GM19239 (cell line): ENCODE results near the gene ETV6.

Experiments
- DNase-seq: peaks from one replicate; pipeline ENCODE4 v3.0.0; 2011; ENCODE audit warnings: low spot score; ENCODE audit not compliant: insufficient read length
- FAIRE-seq: peaks from 2 replicates; lab custom pipeline; 2011; peaks lifted over from hg19 to GRCh38; lab: Jason Lieb, UNC

The ETV6 gene

GRCh38 chr12:11641522-11641921 lies 8.0 kb upstream of the ETV6 start:
- DNase-seq, result no peak
- FAIRE-seq, result no peak

GRCh38 chr12:11642785-11643184 lies 6.7 kb upstream of the ETV6 start:
- no peak for DNase-seq
- no peak for FAIRE-seq

DNA sequence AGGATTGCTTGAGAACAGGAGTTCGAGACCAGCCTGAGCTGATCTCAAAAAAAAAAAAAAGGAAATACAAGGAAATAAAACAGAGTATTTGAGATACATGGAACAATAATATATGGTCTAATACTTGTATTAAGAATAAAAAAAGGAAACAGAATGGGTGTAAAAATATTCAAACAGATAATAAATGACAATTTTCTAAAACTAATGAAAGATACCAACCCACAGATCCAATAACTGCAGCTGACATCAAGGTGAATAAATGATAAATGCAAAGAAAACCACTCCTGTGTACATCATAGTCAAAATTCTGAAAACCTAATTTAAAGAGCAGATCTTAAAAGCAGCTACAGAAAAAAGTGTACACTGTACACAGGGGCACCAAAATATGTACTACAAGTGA lies 4.1 kb upstream of the ETV6 start:
- DNase-seq, result no peak
- no peak for FAIRE-seq

- FAIRE-seq (peak; percentile 91), DNase-seq (peak; percentile 68)
Observed at GRCh38 chr12:11648514-11649412, 711 bp upstream of the ETV6 start.

GRCh38 chr12:11650286-11651281 lies 1.1 kb downstream of the ETV6 start:
- FAIRE-seq (peak; percentile 83), DNase-seq (no peak)

GRCh38 chr12:11651381-11651780 lies 1.9 kb downstream of the ETV6 start:
- DNase-seq, result no peak
- no peak for FAIRE-seq

- FAIRE-seq (peak; percentile 76), DNase-seq (no peak)
Observed at GRCh38 chr12:11651785-11652184, 2.3 kb downstream of the ETV6 start.

GRCh38 chr12:11652351-11653040 lies 3.0 kb downstream of the ETV6 start:
- FAIRE-seq, result peak; percentile 98
- no peak for DNase-seq

GRCh38 chr12:11653215-11653753 lies 3.8 kb downstream of the ETV6 start:
- FAIRE-seq (peak; percentile 11), DNase-seq (no peak)

GRCh38 chr12:11654338-11654737 lies 4.9 kb downstream of the ETV6 start:
- DNase-seq (no peak), FAIRE-seq (no peak)

- DNase-seq (no peak), FAIRE-seq (no peak)
Observed at GRCh38 chr12:11654802-11655201, 5.3 kb downstream of the ETV6 start.

DNA sequence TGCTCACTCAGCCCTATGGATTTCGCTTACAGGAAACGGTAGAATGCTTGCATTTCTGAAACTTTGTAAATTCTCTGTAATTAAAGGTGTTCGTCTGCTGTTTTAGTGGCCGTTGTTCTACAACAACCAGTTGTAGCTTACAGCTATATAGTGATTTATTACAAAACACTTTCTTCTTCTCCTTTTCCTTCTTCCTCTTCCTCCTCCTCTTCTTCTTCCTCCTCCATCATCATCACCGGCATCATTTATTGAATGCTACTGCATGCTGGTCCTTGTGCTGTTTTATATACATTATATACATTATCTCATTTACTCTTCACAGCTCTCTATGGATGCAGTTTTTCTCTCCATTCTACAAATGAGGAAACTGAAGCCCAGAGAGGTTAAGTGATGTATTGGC lies 6.4 kb downstream of the ETV6 start:
- DNase-seq (no peak), FAIRE-seq (no peak)

DNA sequence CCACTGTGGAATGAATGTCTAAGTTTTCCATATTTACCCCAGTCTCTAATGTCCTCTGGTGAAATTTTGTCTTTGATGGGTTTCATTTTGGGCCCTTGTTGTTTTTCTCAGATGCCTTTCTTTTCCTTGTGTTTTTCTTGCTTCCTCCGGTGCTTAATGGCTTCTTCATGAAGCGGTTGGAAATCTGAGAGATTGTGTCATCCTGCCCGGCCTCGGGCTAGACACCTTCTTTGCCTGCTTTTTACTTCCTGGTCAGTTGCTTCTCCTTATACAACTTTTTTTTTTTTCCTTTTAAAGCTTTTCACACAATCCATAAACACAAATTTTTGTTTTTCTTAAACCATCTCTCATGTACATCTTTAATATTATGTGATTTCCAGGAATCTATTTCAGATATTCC lies 7.1 kb downstream of the ETV6 start:
- FAIRE-seq, result no peak
- no peak for DNase-seq

GRCh38 chr12:11657511-11657910 lies 8.0 kb downstream of the ETV6 start:
- DNase-seq (no peak), FAIRE-seq (no peak)

DNA sequence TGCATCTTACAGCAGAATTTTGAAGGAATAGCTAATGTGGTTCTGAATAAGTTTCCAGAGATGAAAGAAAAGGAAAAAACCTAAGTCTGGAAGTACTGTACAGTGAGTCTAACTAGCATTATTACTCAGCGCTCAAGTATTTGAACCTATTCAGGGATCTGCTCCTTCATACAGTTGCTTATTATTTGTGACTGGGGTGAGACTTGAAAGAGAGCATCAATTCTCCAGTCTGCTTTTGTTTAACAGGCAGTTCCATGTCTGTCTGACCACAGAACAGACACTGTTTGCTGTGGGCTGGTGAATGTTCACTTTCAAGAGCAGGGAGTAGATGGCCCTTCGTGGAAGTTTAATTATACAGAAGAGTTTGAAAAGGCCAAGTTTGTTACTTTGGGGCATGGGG lies 9.3 kb downstream of the ETV6 start:
- DNase-seq, result no peak
- FAIRE-seq, result no peak

- DNase-seq (no peak), FAIRE-seq (no peak)
Observed at GRCh38 chr12:11660624-11661023, 11.2 kb downstream of the ETV6 start.

GRCh38 chr12:11661491-11662089 lies 12.1 kb downstream of the ETV6 start:
- FAIRE-seq, result no peak

GRCh38 chr12:11662369-11662768 lies 12.9 kb downstream of the ETV6 start:
- DNase-seq (no peak), FAIRE-seq (no peak)

More at GRCh38 chr12:11661491-11662089, 12.1 kb downstream of the ETV6 start:
- no peak for DNase-seq

GRCh38 chr12:11663130-11663529 lies 13.7 kb downstream of the ETV6 start:
- DNase-seq (no peak), FAIRE-seq (no peak)

DNA sequence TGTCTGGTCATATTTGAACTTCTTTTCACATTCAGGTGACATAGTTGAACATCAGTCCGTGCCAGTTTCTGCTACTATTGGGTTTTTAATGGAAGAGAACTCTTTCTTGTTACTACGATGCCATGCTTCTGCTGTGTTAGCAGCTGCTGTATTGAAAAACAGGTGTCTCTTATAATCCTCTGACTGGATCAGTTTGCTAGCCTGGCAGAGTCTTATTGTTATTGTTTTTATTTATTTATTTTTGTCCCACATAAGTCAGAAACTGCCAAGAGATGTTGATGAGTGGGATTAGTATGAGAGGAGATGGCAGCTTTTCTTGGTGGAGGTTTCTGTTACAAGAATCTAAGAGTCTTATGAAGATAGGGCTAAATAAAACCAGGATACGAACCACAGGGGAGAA lies 14.6 kb downstream of the ETV6 start:
- no peak for DNase-seq
- FAIRE-seq, result no peak
